T-helper 17 cell (primary cell): ENCODE results near the gene VGF. TPM values are rescaled to one million over a fixed set of nuclear protein-coding genes. Genes with fewer than 3 reads are reported as not detected.
A peak's percentile ranks its signal among the peaks of the same experiment; 100 is the strongest.
"Not testable (repeated sequence)": the region's sequence is repeated elsewhere in the genome, so short reads cannot be mapped to it uniquely, and the experiment has no call there.

Source experiments
- ATAC-seq: fragments of 150-1000 bp; cut with Tn5 transposase; 2 replicates; pipeline ENCODE4 v1.10.0; 2021; ENCODE audit warnings: mild to moderate bottlenecking, moderate library complexity
- DNase-seq, 3 donors: peaks; one replicate each; pipeline versions ENCODE4 v3.0.0 to v3.0.0-alpha.2; 2020 to 2021
- H3K9me3 ChIP-seq: one replicate; pipeline ENCODE4 v1.7.0; 2013; ENCODE audit warnings: low read length, mild to moderate bottlenecking; ENCODE audit not compliant: control insufficient read depth, poor library complexity, severe bottlenecking
- H3K27ac Mint-ChIP-seq: one replicate; pipeline ENCODE4 v1.8.0; 2022; ENCODE audit warnings: mild to moderate bottlenecking, moderate library complexity, mixed read lengths
- H3K27me3 Mint-ChIP-seq: one replicate; pipeline ENCODE4 v1.8.0; 2022; ENCODE audit warnings: mixed read lengths
- H3K36me3 Mint-ChIP-seq: one replicate; pipeline ENCODE4 v1.8.0; 2022; ENCODE audit warnings: low read depth, mixed read lengths
- H3K4me1 Mint-ChIP-seq: one replicate; pipeline ENCODE4 v1.8.0; 2022; ENCODE audit warnings: mild to moderate bottlenecking, mixed read lengths
- H3K4me3 Mint-ChIP-seq: one replicate; pipeline ENCODE4 v1.8.0; 2022; ENCODE audit warnings: mild to moderate bottlenecking, moderate library complexity, mixed read lengths
- total RNA-seq, 4 donors: library from RNA in 2 of 4; stranded (reverse) in 2 of 4; gene quantifications; one replicate each; pipeline ENCODE4 v1.2.3 and lab custom pipeline; 2022 to 2026

Gene VGF
- total RNA-seq, 2 donors from 2014 or later, result not detected

GRCh38 chr7:101133621-101134398 lies 31.6 kb downstream of the VGF start:
- Mint-ChIP-seq H3K27me3 (peaks cover 76% of the 10 kb centered on the region), H3K27ac (no peak overlapping the region), H3K4me1 (peaks cover 10% of the 10 kb centered on the region), H3K4me3 (no peak overlapping the region), H3K36me3 (peaks cover 3% of the 10 kb centered on the region)
- DNase-seq, result no peak
- ATAC-seq, result no peak
- H3K9me3 ChIP-seq, result no peaks in the 10 kb centered on the region

- H3K9me3 ChIP-seq, H3K4me1 Mint-ChIP-seq, H3K27ac Mint-ChIP-seq, H3K36me3 Mint-ChIP-seq, ATAC-seq, DNase-seq, H3K4me3 Mint-ChIP-seq: not testable (repeated sequence)
- peaks cover 81% of the 10 kb centered on the region for H3K27me3 Mint-ChIP-seq
These were observed 32.5 kb downstream of the VGF start for GRCh38 chr7:101132626-101133600.

- Mint-ChIP-seq H3K4me1 (peaks cover 22% of the 10 kb centered on the region), H3K4me3 (no peak overlapping the region), H3K36me3 (peaks cover 7% of the 10 kb centered on the region), H3K27ac (no peak overlapping the region), H3K27me3 (peaks cover 81% of the 10 kb centered on the region)
- H3K9me3 ChIP-seq, result no peaks in the 10 kb centered on the region
- DNase-seq (no peak), ATAC-seq (no peak)
These were observed 35.7 kb downstream of the VGF start for GRCh38 chr7:101129603-101130117.

GRCh38 chr7:101128040-101128834 lies 37.1 kb downstream of the VGF start:
- H3K9me3 ChIP-seq, result no peaks in the 10 kb centered on the region
- Mint-ChIP-seq H3K27ac (no peak overlapping the region), H3K36me3 (peaks cover 7% of the 10 kb centered on the region), H3K27me3 (peaks cover 77% of the 10 kb centered on the region), H3K4me3 (no peak overlapping the region), H3K4me1 (peaks cover 25% of the 10 kb centered on the region)
- no peak for DNase-seq
- no peak for ATAC-seq

GRCh38 chr7:101127460-101128039 lies 37.8 kb downstream of the VGF start:
- no peaks in the 10 kb centered on the region for H3K9me3 ChIP-seq
- H3K36me3 Mint-ChIP-seq, result peaks cover 7% of the 10 kb centered on the region
- DNase-seq (no peak), ATAC-seq (no peak)
- H3K27me3 Mint-ChIP-seq, result peaks cover 80% of the 10 kb centered on the region
- peaks cover 25% of the 10 kb centered on the region for H3K4me1 Mint-ChIP-seq
- H3K4me3 Mint-ChIP-seq, result peak overlapping the region; percentile 84
- no peak overlapping the region for H3K27ac Mint-ChIP-seq

- H3K4me1 Mint-ChIP-seq, result peaks cover 32% of the 10 kb centered on the region
- H3K27me3 Mint-ChIP-seq, result peaks cover 80% of the 10 kb centered on the region
- peaks cover 11% of the 10 kb centered on the region for H3K36me3 Mint-ChIP-seq
- DNase-seq (peak in 2 of 3 donors; percentile 11 to 12), ATAC-seq (peak; percentile 80)
- H3K9me3 ChIP-seq, result no peaks in the 10 kb centered on the region
- peak within 1 kb of the TSS; percentile 84 for H3K4me3 Mint-ChIP-seq
- H3K27ac Mint-ChIP-seq, result peak within 1 kb of the TSS; percentile 19
These were observed 38.5 kb downstream of the VGF start, which contains the start of gene SERPINE1 for GRCh38 chr7:101126651-101127459. Gene SERPINE1 (plus strand): TSS chr7:101127104. CDS start chr7:101128394, 1,290 bp downstream.

GRCh38 chr7:101125989-101126650 lies 39.2 kb downstream of the VGF start:
- peaks cover 14% of the 10 kb centered on the region for H3K36me3 Mint-ChIP-seq
- H3K4me1 Mint-ChIP-seq, result peaks cover 33% of the 10 kb centered on the region
- peak overlapping the region; percentile 84 for H3K4me3 Mint-ChIP-seq
- H3K27ac Mint-ChIP-seq, result peak overlapping the region; percentile 19
- DNase-seq (no peak), ATAC-seq (peak; percentile 30)
- no peaks in the 10 kb centered on the region for H3K9me3 ChIP-seq
- H3K27me3 Mint-ChIP-seq, result peaks cover 83% of the 10 kb centered on the region

GRCh38 chr7:101124376-101125056 lies 40.9 kb downstream of the VGF start:
- peaks cover 87% of the 10 kb centered on the region for H3K27me3 Mint-ChIP-seq
- peaks cover 33% of the 10 kb centered on the region for H3K4me1 Mint-ChIP-seq
- H3K27ac Mint-ChIP-seq, result no peak overlapping the region
- H3K9me3 ChIP-seq, result no peaks in the 10 kb centered on the region
- peak overlapping the region; percentile 5 for H3K4me3 Mint-ChIP-seq
- DNase-seq, result no peak
- no peak for ATAC-seq
- peaks cover 11% of the 10 kb centered on the region for H3K36me3 Mint-ChIP-seq

- Mint-ChIP-seq H3K27me3 (peaks cover 83% of the 10 kb centered on the region), H3K36me3 (peaks cover 11% of the 10 kb centered on the region), H3K4me3 (no peak overlapping the region), H3K27ac (no peak overlapping the region), H3K4me1 (peaks cover 33% of the 10 kb centered on the region)
- DNase-seq (no peak), ATAC-seq (no peak)
- H3K9me3 ChIP-seq, result no peaks in the 10 kb centered on the region
These were observed 41.7 kb downstream of the VGF start for GRCh38 chr7:101123703-101124068.

GRCh38 chr7:101122933-101123702 lies 42.3 kb downstream of the VGF start:
- DNase-seq (no peak), ATAC-seq (no peak)
- peaks cover 11% of the 10 kb centered on the region for H3K36me3 Mint-ChIP-seq
- H3K9me3 ChIP-seq, result no peaks in the 10 kb centered on the region
- no peak overlapping the region for H3K27ac Mint-ChIP-seq
- peaks cover 78% of the 10 kb centered on the region for H3K27me3 Mint-ChIP-seq
- peaks cover 31% of the 10 kb centered on the region for H3K4me1 Mint-ChIP-seq
- no peak overlapping the region for H3K4me3 Mint-ChIP-seq
